ENCODE measurements around the gene TEX51. TPM values are rescaled to one million over a fixed set of nuclear protein-coding genes. Genes with fewer than 3 reads are reported as not detected.

The TEX51 gene
- total RNA-seq, 1 experiment from 2014 or later, result not detected

GRCh38 chr2:126893606-126894005, 5.1 kb upstream of the TEX51 start:
- no peak overlapping the region for H3K9ac ChIP-seq (ENCODE audit: low read length)
- no peak overlapping the region for H2AFZ ChIP-seq (ENCODE audit: low read depth, low read length, poor library complexity, severe bottlenecking)
- ChIA-PET CTCF (no interaction called here), POLR2A (no interaction called here), RAD21 (ENCODE audit: low non-redundant PET in 1 of 2, low total read pairs in 2 of 2, uncharacterized antibody in 2 of 2, unreplicated experiment in 2 of 2) (no interaction called here)
- H3K79me2 ChIP-seq (ENCODE audit: insufficient read depth, low read length), result no peaks in the 10 kb centered on the region
- intact Hi-C loops (cut with micrococcal nuclease), result no loop called here
- no peak for TF ChIP-seq MAX (IDR thresholded peaks at IDR 0.05)
- no peak for TF ChIP-seq SRF (IDR thresholded peaks at IDR 0.05; ENCODE audit: low read depth)
- TF ChIP-seq TCF7L2 (IDR thresholded peaks at IDR 0.05; ENCODE audit: borderline replicate concordance, extremely low read depth, insufficient read depth, insufficient read length), result no peak
- no peak for TF ChIP-seq CBX3 (IDR thresholded peaks at IDR 0.05; ENCODE audit: low read depth)
- TF ChIP-seq CTCF (IDR thresholded peaks at IDR 0.05 in 2 of 3, conservative IDR thresholded peaks at IDR 0.05 in 1 of 3; ENCODE audit: borderline replicate concordance in 1 of 3, insufficient read depth in 1 of 3, low read depth in 2 of 3, low read length in 2 of 3), result no peak
- no peak for TF ChIP-seq ZFX (IDR thresholded peaks at IDR 0.05)
- no peak for TF ChIP-seq ELF1 (IDR thresholded peaks at IDR 0.05; ENCODE audit: borderline replicate concordance, low read depth)
- TF ChIP-seq EGR1 (IDR thresholded peaks at IDR 0.05; ENCODE audit: low read depth), result no peak
- TF ChIP-seq ATF3 (IDR thresholded peaks at IDR 0.05), result no peak
- TF ChIP-seq CEBPB (IDR thresholded peaks at IDR 0.05; ENCODE audit: low read depth), result no peak
- TF ChIP-seq JUND (IDR thresholded peaks at IDR 0.05), result no peak
- no peak for TF ChIP-seq EZH2phosphoT487 (IDR thresholded peaks at IDR 0.05; ENCODE audit: borderline replicate concordance)
- TF ChIP-seq ZNF274 (IDR thresholded peaks at IDR 0.05; ENCODE audit: low read depth, low read length), result no peak
- TF ChIP-seq FOSL1 (IDR thresholded peaks at IDR 0.05; ENCODE audit: low read depth), result no peak
- TF ChIP-seq SIN3A (IDR thresholded peaks at IDR 0.05; ENCODE audit: low read depth), result no peak
- no peak for TF ChIP-seq ZBTB33 (IDR thresholded peaks at IDR 0.05; ENCODE audit: extremely low read depth, insufficient replicate concordance, low read length)
- TF ChIP-seq EZH2 (IDR thresholded peaks at IDR 0.05), result no peak
- no TSS peak for BruUV-seq (replicated peaks)
- H3K9me2 ChIP-seq (ENCODE audit: insufficient read depth), result no peaks in the 10 kb centered on the region
- no peaks in the 10 kb centered on the region for H3K4me1 ChIP-seq (ENCODE audit: control insufficient read depth in 1 of 2, insufficient read depth in 2 of 2, low read length in 2 of 2)
- H3K27me3 ChIP-seq (ENCODE audit: insufficient read depth, low read length), result peaks cover 25% of the 10 kb centered on the region; the same call in 1 of the 2 replicates
- H3K36me3 ChIP-seq (ENCODE audit: control insufficient read depth in 1 of 2, insufficient read depth in 2 of 2, low read length in 2 of 2), result no peaks in the 10 kb centered on the region
- H3K4me2 ChIP-seq (ENCODE audit: low read length), result no peak overlapping the region
- H3K27ac ChIP-seq (ENCODE audit: low read depth, low read length), result no peak overlapping the region
- no peaks in the 10 kb centered on the region for H4K20me1 ChIP-seq (ENCODE audit: insufficient read depth)
- no peak overlapping the region for H3K4me3 ChIP-seq (replicated peaks in 1 of 2; ENCODE audit: low read depth in 1 of 2, low read length in 2 of 2)
- DNase-seq (ENCODE audit: low read depth, low spot score) (no peak), ATAC-seq (no peak)
- no peaks in the 10 kb centered on the region for H3K9me3 ChIP-seq (ENCODE audit: control insufficient read depth in 1 of 2, insufficient read depth in 1 of 2, low read depth in 1 of 2, low read length in 2 of 2)

Data from HCT116 (cell line).